OCI-LY3 (cell line): ENCODE measurements around the gene TBC1D1.

Source experiments
- EZH2phosphoT487 ChIP-seq: fragments of 200-600 bp; shearing (Covaris generic); IDR thresholded peaks from 2 replicates; pipeline ENCODE4 v1.6.1; 2018; ENCODE audit warnings: antibody characterized with exemption, mixed run types, low read depth
- TF ChIP-seq, protein P1 (sequence below): fragments of 200-600, 300-600 bp; sonication (generic); IDR thresholded peaks from 2 replicates; pipeline ENCODE4 v1.5.1; 2014; ENCODE audit warnings: antibody characterized with exemption, low read length, low read depth

DNA sequence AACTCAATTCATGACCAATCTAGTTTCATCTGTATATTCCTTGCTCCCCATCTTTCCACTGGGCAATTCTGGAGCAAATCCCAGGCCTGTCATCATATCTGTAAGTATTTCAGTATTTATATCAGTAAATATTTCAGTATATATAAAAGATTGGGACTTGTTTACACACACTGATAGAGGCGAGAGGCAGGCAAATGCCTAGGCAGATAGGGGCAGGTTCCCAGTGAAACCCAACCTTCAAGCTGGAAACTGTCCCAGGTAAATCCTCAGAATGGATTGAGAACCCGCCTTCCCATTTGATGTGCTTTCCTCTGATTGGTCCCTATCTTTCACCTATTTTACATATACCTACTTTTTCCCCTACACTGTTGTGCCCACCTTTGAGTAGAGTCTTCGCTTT is 23.8 kb upstream of the TBC1D1 start:
- TF ChIP-seq, protein P1, sequence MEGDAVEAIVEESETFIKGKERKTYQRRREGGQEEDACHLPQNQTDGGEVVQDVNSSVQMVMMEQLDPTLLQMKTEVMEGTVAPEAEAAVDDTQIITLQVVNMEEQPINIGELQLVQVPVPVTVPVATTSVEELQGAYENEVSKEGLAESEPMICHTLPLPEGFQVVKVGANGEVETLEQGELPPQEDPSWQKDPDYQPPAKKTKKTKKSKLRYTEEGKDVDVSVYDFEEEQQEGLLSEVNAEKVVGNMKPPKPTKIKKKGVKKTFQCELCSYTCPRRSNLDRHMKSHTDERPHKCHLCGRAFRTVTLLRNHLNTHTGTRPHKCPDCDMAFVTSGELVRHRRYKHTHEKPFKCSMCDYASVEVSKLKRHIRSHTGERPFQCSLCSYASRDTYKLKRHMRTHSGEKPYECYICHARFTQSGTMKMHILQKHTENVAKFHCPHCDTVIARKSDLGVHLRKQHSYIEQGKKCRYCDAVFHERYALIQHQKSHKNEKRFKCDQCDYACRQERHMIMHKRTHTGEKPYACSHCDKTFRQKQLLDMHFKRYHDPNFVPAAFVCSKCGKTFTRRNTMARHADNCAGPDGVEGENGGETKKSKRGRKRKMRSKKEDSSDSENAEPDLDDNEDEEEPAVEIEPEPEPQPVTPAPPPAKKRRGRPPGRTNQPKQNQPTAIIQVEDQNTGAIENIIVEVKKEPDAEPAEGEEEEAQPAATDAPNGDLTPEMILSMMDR: no peak
- TF ChIP-seq EZH2phosphoT487: no peak
